ENCODE results near the gene LINGO3.

DNA sequence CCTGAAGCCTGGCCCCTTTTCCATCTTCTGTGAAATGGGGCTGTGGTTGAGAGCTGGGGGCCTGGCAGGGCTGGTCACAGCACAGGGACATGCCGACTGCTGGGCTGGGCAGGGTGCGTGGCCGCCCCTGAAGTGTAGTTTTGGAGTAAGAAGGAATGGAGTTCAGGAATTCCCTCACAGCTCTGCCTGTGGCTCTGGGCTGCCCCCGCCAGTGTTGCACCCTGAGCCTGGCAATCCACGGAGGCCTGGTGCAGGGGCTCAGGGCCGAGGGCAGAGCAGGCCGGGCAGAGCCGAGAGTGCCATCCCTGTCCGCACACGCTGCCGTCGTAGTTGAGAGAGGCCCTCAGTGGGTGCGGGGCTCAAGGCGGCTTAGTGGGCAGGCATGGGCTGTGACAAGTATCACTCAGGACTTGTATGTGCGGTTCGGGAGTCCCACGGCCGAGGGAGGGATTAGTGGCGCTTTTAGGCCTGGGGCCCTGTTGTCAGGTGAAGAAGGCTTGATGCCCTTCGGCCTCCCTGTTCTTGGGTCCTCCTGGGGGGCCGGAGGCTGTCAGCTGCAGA, 30.2 kb upstream of the LINGO3 start:
- no peak for TF ChIP-seq EZH2 (IDR thresholded peaks at IDR 0.05; ENCODE audit: borderline replicate concordance, insufficient read depth, low read depth, low read length, poor library complexity, severe bottlenecking)
- TF ChIP-seq, protein P1, sequence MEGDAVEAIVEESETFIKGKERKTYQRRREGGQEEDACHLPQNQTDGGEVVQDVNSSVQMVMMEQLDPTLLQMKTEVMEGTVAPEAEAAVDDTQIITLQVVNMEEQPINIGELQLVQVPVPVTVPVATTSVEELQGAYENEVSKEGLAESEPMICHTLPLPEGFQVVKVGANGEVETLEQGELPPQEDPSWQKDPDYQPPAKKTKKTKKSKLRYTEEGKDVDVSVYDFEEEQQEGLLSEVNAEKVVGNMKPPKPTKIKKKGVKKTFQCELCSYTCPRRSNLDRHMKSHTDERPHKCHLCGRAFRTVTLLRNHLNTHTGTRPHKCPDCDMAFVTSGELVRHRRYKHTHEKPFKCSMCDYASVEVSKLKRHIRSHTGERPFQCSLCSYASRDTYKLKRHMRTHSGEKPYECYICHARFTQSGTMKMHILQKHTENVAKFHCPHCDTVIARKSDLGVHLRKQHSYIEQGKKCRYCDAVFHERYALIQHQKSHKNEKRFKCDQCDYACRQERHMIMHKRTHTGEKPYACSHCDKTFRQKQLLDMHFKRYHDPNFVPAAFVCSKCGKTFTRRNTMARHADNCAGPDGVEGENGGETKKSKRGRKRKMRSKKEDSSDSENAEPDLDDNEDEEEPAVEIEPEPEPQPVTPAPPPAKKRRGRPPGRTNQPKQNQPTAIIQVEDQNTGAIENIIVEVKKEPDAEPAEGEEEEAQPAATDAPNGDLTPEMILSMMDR (IDR thresholded peaks at IDR 0.05) = no peak
